GM21360 (cell line): ENCODE data around the gene RBP2.
"Not testable (repeated sequence)": the region's sequence is repeated elsewhere in the genome, so short reads cannot be mapped to it uniquely, and the experiment has no call there.

Experiments
- ATAC-seq: cut with Tn5 transposase; IDR thresholded peaks from one replicate; pipeline ENCODE4 v1.9.1; 2021; ENCODE audit warnings: mild to moderate bottlenecking, moderate library complexity; ENCODE audit not compliant: unreplicated experiment

The RBP2 gene

GRCh38 chr3:139444446-139444845 lies 31.9 kb downstream of the RBP2 start:
- no peak for ATAC-seq

- ATAC-seq: no peak
Measured at GRCh38 chr3:139443186-139443585, 33.1 kb downstream of the RBP2 start.

- no peak for ATAC-seq
Measured at GRCh38 chr3:139441656-139442055, 34.7 kb downstream of the RBP2 start.

- no peak for ATAC-seq
Measured at GRCh38 chr3:139440639-139441556, 35.4 kb downstream of the RBP2 start.

GRCh38 chr3:139439278-139439677 lies 37.0 kb downstream of the RBP2 start:
- ATAC-seq: no peak

- no peak for ATAC-seq
Measured at GRCh38 chr3:139434764-139435307, 41.5 kb downstream of the RBP2 start.

- no peak for ATAC-seq
Measured at GRCh38 chr3:139434228-139434627, 42.1 kb downstream of the RBP2 start.

- ATAC-seq: no peak
Measured at GRCh38 chr3:139433089-139433488, 43.2 kb downstream of the RBP2 start.

GRCh38 chr3:139430493-139430892 lies 45.8 kb downstream of the RBP2 start:
- ATAC-seq: no peak

- ATAC-seq: peak; percentile 68
Measured at GRCh38 chr3:139427283-139428060, 48.8 kb downstream of the RBP2 start.

GRCh38 chr3:139425745-139426400 lies 50.4 kb downstream of the RBP2 start:
- no peak for ATAC-seq

GRCh38 chr3:139423232-139423631 lies 53.1 kb downstream of the RBP2 start:
- no peak for ATAC-seq

- ATAC-seq: no peak
Measured at GRCh38 chr3:139421460-139421859, 54.9 kb downstream of the RBP2 start.

GRCh38 chr3:139421040-139421439 lies 55.3 kb downstream of the RBP2 start:
- ATAC-seq: no peak

GRCh38 chr3:139418144-139418543 lies 58.2 kb downstream of the RBP2 start:
- no peak for ATAC-seq

GRCh38 chr3:139416275-139416674 lies 60.0 kb downstream of the RBP2 start:
- ATAC-seq: no peak

- ATAC-seq: no peak
Measured at GRCh38 chr3:139414608-139415224, 61.6 kb downstream of the RBP2 start.

GRCh38 chr3:139412891-139413290 lies 63.4 kb downstream of the RBP2 start:
- ATAC-seq: not testable (repeated sequence)
